ENCODE results near the gene MZF1. TPM values are rescaled to one million over a fixed set of nuclear protein-coding genes. Genes with fewer than 3 reads are reported as not detected.

The MZF1 gene
- total and polyA plus RNA-seq, 10 of the 15 experiments (the other 5 are each of a cell fraction or from before 2014, with no cell fraction given), result 0.38 to 14.7 (median 7.2) TPM

GRCh38 chr19:58575183-58576041 lies 2.3 kb upstream of the MZF1 start (continued):
- TF ChIP-seq RAD21 (IDR thresholded peaks at IDR 0.05; ENCODE audit: insufficient read depth, low read depth, low read length), result peak; percentile 19; the same call in 1 of the 2 replicates
- peak; percentile 40 for TF ChIP-seq NRF1 (conservative IDR thresholded peaks at IDR 0.05; ENCODE audit: low read depth, low read length)
- TF ChIP-seq SMC3 (IDR thresholded peaks at IDR 0.05; ENCODE audit: borderline replicate concordance, low read length), result no peak
- TF ChIP-seq BCL11A (IDR thresholded peaks at IDR 0.05; ENCODE audit: low read depth, low read length), result no peak
- peak; percentile 48; the same call in 1 of the 2 replicates for TF ChIP-seq YY1 (IDR thresholded peaks at IDR 0.05; ENCODE audit: low read depth, low read length)
- peak; percentile 94 for TF ChIP-seq HCFC1 (IDR thresholded peaks at IDR 0.05; ENCODE audit: low read length)
- TF ChIP-seq, protein P1, sequence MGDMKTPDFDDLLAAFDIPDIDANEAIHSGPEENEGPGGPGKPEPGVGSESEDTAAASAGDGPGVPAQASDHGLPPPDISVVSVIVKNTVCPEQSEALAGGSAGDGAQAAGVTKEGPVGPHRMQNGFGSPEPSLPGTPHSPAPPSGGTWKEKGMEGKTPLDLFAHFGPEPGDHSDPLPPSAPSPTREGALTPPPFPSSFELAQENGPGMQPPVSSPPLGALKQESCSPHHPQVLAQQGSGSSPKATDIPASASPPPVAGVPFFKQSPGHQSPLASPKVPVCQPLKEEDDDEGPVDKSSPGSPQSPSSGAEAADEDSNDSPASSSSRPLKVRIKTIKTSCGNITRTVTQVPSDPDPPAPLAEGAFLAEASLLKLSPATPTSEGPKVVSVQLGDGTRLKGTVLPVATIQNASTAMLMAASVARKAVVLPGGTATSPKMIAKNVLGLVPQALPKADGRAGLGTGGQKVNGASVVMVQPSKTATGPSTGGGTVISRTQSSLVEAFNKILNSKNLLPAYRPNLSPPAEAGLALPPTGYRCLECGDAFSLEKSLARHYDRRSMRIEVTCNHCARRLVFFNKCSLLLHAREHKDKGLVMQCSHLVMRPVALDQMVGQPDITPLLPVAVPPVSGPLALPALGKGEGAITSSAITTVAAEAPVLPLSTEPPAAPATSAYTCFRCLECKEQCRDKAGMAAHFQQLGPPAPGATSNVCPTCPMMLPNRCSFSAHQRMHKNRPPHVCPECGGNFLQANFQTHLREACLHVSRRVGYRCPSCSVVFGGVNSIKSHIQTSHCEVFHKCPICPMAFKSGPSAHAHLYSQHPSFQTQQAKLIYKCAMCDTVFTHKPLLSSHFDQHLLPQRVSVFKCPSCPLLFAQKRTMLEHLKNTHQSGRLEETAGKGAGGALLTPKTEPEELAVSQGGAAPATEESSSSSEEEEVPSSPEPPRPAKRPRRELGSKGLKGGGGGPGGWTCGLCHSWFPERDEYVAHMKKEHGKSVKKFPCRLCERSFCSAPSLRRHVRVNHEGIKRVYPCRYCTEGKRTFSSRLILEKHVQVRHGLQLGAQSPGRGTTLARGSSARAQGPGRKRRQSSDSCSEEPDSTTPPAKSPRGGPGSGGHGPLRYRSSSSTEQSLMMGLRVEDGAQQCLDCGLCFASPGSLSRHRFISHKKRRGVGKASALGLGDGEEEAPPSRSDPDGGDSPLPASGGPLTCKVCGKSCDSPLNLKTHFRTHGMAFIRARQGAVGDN (IDR thresholded peaks at IDR 0.05), result peak; percentile 79; the same call in 1 of the 2 replicates
- peak in 1 of 2 experiments; percentile 76; a peak in 3 of 4 replicates for TF ChIP-seq SRF (IDR thresholded peaks at IDR 0.05; ENCODE audit: low read depth in 2 of 2, low read length in 2 of 2)
- TF ChIP-seq, protein P2, sequence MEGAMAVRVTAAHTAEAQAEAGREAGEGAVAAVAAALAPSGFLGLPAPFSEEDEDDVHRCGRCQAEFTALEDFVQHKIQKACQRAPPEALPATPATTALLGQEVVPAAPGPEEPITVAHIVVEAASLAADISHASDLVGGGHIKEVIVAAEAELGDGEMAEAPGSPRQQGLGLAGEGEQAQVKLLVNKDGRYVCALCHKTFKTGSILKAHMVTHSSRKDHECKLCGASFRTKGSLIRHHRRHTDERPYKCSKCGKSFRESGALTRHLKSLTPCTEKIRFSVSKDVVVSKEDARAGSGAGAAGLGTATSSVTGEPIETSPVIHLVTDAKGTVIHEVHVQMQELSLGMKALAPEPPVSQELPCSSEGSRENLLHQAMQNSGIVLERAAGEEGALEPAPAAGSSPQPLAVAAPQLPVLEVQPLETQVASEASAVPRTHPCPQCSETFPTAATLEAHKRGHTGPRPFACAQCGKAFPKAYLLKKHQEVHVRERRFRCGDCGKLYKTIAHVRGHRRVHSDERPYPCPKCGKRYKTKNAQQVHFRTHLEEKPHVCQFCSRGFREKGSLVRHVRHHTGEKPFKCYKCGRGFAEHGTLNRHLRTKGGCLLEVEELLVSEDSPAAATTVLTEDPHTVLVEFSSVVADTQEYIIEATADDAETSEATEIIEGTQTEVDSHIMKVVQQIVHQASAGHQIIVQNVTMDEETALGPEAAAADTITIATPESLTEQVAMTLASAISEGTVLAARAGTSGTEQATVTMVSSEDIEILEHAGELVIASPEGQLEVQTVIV (IDR thresholded peaks at IDR 0.05; ENCODE audit: borderline replicate concordance, partially characterized antibody), result peak; percentile 87
- no peak for TF ChIP-seq ETV6 (conservative IDR thresholded peaks at IDR 0.05 in 1 of 2, IDR thresholded peaks at IDR 0.05 in 1 of 2; ENCODE audit: borderline replicate concordance in 1 of 2, low read depth in 1 of 2)
- TF ChIP-seq SIN3A (IDR thresholded peaks at IDR 0.05; ENCODE audit: low read depth, low read length), result no peak
- TF ChIP-seq, protein P3, sequence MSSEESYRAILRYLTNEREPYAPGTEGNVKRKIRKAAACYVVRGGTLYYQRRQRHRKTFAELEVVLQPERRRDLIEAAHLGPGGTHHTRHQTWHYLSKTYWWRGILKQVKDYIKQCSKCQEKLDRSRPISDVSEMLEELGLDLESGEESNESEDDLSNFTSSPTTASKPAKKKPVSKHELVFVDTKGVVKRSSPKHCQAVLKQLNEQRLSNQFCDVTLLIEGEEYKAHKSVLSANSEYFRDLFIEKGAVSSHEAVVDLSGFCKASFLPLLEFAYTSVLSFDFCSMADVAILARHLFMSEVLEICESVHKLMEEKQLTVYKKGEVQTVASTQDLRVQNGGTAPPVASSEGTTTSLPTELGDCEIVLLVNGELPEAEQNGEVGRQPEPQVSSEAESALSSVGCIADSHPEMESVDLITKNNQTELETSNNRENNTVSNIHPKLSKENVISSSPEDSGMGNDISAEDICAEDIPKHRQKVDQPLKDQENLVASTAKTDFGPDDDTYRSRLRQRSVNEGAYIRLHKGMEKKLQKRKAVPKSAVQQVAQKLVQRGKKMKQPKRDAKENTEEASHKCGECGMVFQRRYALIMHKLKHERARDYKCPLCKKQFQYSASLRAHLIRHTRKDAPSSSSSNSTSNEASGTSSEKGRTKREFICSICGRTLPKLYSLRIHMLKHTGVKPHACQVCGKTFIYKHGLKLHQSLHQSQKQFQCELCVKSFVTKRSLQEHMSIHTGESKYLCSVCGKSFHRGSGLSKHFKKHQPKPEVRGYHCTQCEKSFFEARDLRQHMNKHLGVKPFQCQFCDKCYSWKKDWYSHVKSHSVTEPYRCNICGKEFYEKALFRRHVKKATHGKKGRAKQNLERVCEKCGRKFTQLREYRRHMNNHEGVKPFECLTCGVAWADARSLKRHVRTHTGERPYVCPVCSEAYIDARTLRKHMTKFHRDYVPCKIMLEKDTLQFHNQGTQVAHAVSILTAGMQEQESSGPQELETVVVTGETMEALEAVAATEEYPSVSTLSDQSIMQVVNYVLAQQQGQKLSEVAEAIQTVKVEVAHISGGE (CRISPR knock-in tag; IDR thresholded peaks at IDR 0.05), result no peak
- TF ChIP-seq CHD1 (IDR thresholded peaks at IDR 0.05; ENCODE audit: low read depth, low read length), result no peak
- peak; percentile 91 for TF ChIP-seq NFYB (IDR thresholded peaks at IDR 0.05; ENCODE audit: insufficient read depth, low read depth, low read length)
- TF ChIP-seq GATAD2B (conservative IDR thresholded peaks at IDR 0.05; ENCODE audit: low read depth), result peak; percentile 83
- TF ChIP-seq HDGF (IDR thresholded peaks at IDR 0.05), result peak; percentile 66; the same call in 1 of the 2 replicates
- TF ChIP-seq MYB (IDR thresholded peaks at IDR 0.05; ENCODE audit: borderline replicate concordance, low read depth, low read length), result no peak
- no peak for TF ChIP-seq ESRRA (IDR thresholded peaks at IDR 0.05; ENCODE audit: low read length)
